GM18511 (cell line): ENCODE measurements around the gene EMX1.
A peak's percentile ranks its signal among the peaks of the same experiment; 100 is the strongest.

ENCODE experiments used
- ATAC-seq: cut with Tn5 transposase; IDR thresholded peaks from one replicate; pipeline ENCODE4 v1.9.1; 2021; ENCODE audit warnings: mild to moderate bottlenecking, moderate library complexity; ENCODE audit not compliant: unreplicated experiment

EMX1 gene

GRCh38 chr2:72924353-72925240 is 7.3 kb downstream of the EMX1 start:
- no peak for ATAC-seq

- ATAC-seq, result no peak
Measured at GRCh38 chr2:72925328-72925943, 8.1 kb downstream of the EMX1 start.

DNA sequence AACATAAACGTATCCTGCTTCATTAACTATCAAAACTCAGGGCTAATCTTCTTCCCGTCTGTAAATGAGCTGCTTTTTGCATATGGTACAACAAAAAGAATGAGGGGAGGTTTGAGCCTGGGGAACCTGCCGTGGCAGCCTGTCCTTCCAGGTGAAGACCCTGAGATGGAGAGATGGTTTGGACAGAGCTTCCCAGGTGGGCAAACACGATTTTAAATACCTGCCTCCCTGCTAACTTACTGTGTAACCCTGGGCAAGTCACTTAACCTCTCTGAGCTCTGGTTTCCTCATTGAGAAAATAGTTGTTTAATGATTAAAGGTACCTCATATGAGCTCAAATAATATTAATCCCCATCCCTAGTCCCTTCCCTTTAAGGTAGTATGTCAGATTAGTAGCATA is 9.0 kb downstream of the EMX1 start:
- ATAC-seq, result no peak

DNA sequence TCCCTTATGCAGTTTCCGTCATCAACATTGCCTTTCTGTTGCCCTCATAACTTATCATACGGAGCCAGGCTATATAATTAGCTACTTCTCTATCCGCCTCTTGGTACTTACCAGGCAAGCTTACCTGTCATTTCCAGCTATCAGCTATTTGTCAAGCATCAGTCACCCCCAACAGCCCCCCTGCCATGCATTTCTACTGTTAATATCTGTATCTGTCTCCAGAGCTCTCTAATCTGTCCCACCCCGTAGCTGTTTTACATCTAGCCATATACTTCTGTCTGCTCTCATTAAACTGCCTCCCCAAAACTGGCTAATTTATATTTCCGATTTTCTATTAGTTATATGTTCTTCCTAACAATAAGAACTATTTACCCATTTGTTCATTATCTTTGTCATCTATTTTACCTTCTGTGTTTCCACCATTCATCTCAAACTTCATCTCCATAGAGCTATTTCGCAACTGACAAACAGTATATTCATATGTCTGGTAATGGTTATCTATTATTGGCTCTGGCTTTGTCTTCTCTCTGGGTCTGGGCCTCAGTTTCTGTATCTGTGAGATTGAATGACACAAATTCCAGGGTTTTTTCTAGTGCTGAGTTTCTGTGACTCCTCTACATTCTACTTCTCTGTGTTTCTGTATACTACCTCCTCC is 9.6 kb downstream of the EMX1 start:
- ATAC-seq, result no peak

DNA sequence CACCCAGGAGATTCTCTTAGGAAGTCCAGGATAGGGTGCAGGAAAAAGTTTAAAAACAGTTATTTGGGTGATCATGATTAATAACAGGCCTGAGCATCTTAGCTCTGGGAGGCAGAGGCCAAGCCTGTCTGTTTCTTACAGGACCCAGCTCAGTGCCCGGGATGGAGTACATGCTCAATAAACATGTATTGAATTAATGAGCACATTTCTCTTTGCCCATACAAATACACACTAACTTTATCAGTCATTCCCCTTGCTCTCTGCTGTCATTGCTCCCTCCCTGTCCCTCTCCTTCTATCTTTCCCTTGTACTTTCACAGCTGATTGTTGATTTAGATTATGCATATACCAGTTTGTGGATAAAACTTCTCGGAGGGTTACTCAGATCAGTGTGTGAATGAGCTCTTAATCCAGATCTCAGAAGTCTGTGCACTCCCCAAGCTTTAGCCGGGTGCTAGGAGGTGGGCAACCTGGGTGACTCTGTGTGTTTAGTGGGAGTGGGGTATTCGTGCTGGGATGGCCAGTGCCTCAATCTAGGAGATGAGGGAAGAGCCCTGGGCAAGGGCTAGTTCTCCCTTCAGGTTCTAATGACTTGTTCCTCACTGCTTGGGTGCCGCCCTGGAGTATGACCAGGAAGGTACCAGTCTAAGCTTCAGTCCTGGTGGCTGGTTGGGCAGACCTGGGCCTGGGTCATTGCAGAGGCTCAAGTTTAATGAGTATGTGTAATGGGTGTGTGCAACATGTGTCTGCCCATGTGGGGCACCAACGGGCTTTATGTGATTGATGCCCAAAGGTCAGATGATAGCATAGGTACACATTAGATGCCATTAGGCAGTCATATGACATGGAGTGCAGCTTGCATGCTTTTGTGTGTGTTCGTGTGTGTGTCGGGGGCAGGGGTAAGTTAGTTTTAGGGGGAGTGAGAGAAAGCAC is 10.6 kb downstream of the EMX1 start:
- no peak for ATAC-seq

DNA sequence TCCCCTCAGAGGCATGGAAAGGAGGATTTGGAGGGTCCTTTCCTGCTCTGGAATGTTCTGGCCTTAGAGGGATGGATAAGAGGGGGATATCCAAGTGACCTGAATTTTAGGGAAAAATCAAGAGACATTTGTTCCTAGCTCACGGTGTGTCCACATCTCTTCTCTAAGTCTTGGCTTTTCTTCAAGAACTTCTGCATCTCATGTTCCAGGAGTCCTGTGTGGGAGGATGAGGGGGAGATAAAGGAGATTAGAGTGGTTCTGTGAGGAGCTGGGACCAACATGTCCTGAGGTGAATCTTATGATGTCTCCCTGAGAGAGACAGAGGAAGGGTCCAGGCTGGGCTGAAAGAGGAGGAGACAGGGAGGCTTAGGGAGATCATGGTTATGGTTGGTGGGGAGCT is 11.7 kb downstream of the EMX1 start:
- ATAC-seq, result no peak

DNA sequence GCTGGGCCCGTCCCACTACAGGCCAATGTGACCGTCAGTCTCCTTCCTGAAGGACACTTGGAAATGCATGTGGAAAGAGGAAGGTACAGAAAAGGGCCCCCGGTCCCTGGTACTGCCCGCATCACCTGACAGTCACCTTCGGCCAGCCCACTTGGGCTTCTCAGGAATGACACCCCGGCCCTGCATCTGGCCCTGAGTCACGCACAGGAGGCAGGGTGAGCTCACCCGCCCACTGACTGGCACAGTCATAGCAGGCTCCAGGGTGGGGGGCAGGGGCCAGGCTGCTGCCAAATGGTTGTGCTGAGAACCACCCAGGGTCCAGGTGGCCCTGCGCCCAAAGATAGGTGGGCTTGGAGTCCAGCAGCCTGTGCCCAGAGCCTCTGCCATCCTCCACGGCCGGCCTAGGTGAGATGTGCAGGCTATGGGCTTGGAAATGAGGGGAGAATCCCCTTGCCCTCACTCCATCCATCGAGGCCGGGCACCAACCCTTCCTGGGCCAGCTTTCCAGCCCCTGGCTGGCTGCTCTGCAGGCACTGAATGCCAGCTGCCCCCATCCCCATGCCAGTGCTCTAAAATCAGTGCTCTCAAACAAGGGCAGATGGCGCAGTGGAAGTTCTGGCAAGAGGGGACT is 14.1 kb downstream of the EMX1 start:
- ATAC-seq, result no peak

GRCh38 chr2:72932045-72932740 is 14.9 kb downstream of the EMX1 start:
- no peak for ATAC-seq

DNA sequence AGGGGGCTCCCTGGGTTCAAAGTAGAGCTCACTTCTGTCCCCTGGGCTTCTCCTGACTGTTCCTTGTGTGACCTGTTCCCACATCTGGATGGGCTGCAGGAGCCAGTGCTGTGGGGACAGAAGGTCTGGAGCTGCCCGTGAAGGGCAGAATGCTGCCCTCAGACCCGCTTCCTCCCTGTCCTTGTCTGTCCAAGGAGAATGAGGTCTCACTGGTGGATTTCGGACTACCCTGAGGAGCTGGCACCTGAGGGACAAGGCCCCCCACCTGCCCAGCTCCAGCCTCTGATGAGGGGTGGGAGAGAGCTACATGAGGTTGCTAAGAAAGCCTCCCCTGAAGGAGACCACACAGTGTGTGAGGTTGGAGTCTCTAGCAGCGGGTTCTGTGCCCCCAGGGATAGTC is 15.5 kb downstream of the EMX1 start:
- ATAC-seq, result no peak

DNA sequence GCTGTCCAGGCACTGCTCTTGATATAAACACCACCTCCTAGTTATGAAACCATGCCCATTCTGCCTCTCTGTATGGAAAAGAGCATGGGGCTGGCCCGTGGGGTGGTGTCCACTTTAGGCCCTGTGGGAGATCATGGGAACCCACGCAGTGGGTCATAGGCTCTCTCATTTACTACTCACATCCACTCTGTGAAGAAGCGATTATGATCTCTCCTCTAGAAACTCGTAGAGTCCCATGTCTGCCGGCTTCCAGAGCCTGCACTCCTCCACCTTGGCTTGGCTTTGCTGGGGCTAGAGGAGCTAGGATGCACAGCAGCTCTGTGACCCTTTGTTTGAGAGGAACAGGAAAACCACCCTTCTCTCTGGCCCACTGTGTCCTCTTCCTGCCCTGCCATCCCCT is 15.9 kb downstream of the EMX1 start:
- no peak for ATAC-seq

DNA sequence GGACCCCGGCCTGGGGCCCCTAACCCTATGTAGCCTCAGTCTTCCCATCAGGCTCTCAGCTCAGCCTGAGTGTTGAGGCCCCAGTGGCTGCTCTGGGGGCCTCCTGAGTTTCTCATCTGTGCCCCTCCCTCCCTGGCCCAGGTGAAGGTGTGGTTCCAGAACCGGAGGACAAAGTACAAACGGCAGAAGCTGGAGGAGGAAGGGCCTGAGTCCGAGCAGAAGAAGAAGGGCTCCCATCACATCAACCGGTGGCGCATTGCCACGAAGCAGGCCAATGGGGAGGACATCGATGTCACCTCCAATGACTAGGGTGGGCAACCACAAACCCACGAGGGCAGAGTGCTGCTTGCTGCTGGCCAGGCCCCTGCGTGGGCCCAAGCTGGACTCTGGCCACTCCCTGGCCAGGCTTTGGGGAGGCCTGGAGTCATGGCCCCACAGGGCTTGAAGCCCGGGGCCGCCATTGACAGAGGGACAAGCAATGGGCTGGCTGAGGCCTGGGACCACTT is 16.4 kb downstream of the EMX1 start:
- ATAC-seq, result no peak

DNA sequence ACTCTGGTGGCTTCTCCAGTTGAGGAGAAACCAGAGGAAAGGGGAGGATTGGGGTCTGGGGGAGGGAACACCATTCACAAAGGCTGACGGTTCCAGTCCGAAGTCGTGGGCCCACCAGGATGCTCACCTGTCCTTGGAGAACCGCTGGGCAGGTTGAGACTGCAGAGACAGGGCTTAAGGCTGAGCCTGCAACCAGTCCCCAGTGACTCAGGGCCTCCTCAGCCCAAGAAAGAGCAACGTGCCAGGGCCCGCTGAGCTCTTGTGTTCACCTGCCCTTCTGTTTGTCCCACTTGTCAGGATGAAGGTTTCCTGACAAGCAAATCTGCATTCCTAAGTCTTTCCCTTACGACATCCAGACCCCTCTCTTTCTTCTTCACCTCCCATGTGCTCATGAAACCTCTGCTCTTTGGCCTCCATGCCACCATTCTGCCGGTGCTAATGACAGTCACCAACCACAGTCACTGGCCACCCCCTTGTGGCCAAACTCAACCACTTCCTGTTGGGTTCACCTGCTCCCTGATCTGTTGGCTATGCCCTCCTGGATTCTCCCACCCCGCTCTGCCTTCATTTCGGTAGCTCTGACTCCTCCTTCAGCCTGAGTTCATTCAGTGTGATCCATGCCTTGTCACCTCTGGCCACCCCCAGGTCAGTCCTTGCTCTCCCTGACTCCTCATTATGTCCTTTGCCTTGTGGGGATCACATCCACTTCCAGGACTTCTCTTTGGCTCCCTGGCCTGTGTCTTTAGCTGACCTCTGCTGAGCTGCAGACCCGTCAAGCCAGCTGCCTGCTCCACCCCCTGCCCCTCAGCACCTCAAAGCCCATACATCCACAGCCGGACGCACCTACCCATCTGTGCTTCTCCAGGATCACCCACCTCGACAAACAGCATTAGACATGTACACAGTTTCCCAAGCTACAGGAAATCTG is 17.6 kb downstream of the EMX1 start:
- ATAC-seq, result peak; percentile 82

GRCh38 chr2:72935611-72935957 is 18.3 kb downstream of the EMX1 start:
- ATAC-seq, result no peak

DNA sequence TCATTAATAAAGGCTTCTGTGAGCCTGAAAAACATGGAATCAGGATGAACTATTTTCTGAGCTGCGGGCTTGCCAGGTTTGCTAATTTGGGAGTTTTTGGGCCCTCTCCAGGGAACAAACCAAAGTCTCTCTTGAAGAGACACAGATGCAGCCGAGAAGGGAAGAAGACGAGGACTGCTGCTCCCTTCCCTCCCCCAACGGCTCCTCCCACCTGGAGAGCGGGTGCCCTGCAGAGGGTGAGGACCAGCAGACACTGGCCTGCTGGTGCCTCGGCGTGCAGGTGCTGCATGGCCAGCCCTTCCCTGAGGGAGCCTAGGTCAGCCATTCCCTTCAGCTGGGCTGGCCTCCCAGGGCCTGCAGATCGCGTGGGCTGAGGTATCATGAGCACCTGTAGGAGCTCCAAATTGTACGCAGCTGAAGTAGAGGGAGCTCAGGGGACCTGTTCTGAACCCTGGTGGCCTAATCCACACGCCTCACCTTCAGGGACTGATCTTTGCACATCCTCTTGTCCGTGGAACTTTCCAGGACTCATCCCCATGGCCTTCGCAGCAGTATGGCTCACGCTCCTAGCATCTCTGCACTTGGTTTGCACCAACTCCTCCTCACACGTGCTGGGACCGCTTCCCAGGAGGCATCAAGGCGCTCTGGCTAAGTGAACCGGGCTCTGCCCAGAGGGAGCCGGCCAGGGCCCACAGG is 19.5 kb downstream of the EMX1 start:
- ATAC-seq, result no peak

DNA sequence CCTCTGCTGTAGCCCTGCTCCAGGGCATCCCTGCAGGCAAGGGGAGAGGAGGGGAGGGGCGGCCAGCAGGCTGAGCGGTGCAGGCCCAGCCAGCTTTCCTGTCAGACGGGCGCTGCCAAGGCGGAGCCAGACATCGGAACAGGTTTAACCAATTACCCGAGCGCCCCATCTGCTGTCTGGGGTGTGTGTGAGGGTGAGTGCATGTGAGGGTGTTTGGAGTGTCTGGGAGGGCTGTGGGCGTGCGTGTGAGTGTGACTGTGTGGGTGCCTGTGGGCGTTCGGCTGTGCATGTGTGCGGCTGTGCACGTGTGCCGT is 20.0 kb downstream of the EMX1 start:
- ATAC-seq, result no peak

DNA sequence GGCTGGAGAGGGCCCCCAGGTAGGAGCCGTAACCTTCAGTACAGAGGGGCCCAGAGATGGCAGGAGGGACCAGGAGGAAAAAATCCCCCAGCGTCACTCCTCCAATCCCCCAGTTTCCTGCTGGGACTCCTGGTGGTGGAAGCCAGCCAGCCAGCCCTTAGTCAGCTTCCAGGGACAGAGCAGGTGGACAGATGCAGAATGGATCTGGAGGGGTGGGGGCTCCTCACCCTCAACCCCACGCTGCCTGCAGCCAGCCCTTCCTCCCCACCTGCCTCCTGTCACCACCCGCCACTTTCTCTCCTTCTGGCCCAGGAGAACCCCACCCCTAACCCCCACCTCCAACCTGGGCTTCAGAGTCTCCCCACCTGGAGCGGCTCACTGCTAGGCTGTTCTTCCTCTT is 21.1 kb downstream of the EMX1 start:
- no peak for ATAC-seq

- no peak for ATAC-seq
Measured at GRCh38 chr2:72940361-72940760, 23.0 kb downstream of the EMX1 start.

DNA sequence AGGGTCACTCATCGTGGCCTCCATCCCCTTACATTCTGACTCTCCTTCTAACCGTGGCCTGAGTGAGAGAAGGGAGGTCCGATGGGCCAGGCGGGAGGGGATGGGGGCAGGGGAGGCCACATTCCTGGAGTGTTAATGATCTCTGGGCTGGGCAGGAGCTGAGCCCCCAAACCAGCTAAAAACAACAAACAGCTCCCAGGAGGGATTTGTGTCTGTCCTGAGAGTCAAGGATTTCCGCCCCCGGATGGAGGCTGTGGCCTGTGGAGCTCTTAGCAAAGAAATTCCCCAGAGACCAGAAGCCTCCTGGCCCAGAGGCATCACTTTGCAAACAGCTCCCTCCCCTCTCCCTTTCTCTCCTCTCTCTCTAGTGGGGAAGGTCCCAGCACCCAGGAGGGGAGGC is 23.5 kb downstream of the EMX1 start:
- no peak for ATAC-seq
